HEK293 (cell line): ENCODE data around the gene VAV3.

Source experiments
- CTCF ChIA-PET: fragments of 350-600 bp; formaldehyde crosslinking; extraction: SDS; loops from one replicate; lab custom pipeline; 2021; ENCODE audit warnings: antibody characterized with exemption; lab: Yijun Ruan, JAX
- POLR2A ChIA-PET: fragments of 300-600 bp; formaldehyde crosslinking; extraction: SDS; loops from one replicate; lab custom pipeline; 2020; ENCODE audit warnings: antibody characterized with exemption, inconsistent platforms; lab: Yijun Ruan, JAX
- H3K27ac ChIP-seq: fragments of 200-500 bp; sonication (Bioruptor generic); 2 replicates; pipeline ENCODE4 v1.5.1; 2014; ENCODE audit warnings: low read depth, low read length, control low read depth, inconsistent platforms; ENCODE audit errors: extremely low read depth
- H3K36me3 ChIP-seq, 2 experiments: fragments of 200-500 bp in 1 of 2; sonication (Bioruptor generic) in 1 of 2; 1 replicate in 1 of 2; 2 replicates in 1 of 2; pipeline ENCODE4 v1.5.1; 2014 to 2017; ENCODE audit warnings: inconsistent platforms in 2 of 2, low read length in 2 of 2; ENCODE audit not compliant: control insufficient read depth in 2 of 2, insufficient read depth in 1 of 2
- H3K4me1 ChIP-seq: fragments of 200-500 bp; sonication (Bioruptor generic); 2 replicates; pipeline ENCODE4 v1.5.1; 2014; ENCODE audit warnings: mild to moderate bottlenecking, low read length, inconsistent platforms; ENCODE audit not compliant: control insufficient read depth, insufficient read depth
- H3K4me3 ChIP-seq: 2 replicates; pipeline ENCODE4 v1.5.1; 2011; ENCODE audit warnings: low read depth, mild to moderate bottlenecking, control low read depth, low read length, moderate library complexity
- H3K9me3 ChIP-seq: fragments of 200-500 bp; sonication (Bioruptor generic); 2 replicates; pipeline ENCODE4 v1.5.1; 2014; ENCODE audit warnings: low read depth, low read length, inconsistent platforms; ENCODE audit not compliant: control insufficient read depth, insufficient read depth
- EGR2 ChIP-seq: fragments of 450-650 bp; formaldehyde crosslinking; IDR thresholded peaks from 2 replicates; pipeline ENCODE4 v1.5.1; 2016; ENCODE audit warnings: low read depth, missing biosample characterization, missing genetic modification characterization
- GLIS1 ChIP-seq: fragments of 450-650 bp; formaldehyde crosslinking; IDR thresholded peaks from 2 replicates; pipeline ENCODE4 v1.5.1; 2016; ENCODE audit warnings: missing biosample characterization, missing genetic modification characterization
- GLIS2 ChIP-seq: fragments of 450-650 bp; formaldehyde crosslinking; IDR thresholded peaks from 2 replicates; pipeline ENCODE4 v1.5.1; 2016; ENCODE audit warnings: missing biosample characterization, missing genetic modification characterization
- PRDM6 ChIP-seq: fragments of 450-650 bp; formaldehyde crosslinking; IDR thresholded peaks from 2 replicates; pipeline ENCODE4 v1.5.1; 2017; ENCODE audit warnings: missing biosample characterization, missing genetic modification characterization
- REST ChIP-seq: fragments of 450-650 bp; formaldehyde crosslinking; IDR thresholded peaks from 2 replicates; pipeline ENCODE4 v1.5.1; 2016; ENCODE audit warnings: missing biosample characterization, missing genetic modification characterization
- SALL2 ChIP-seq: fragments of 450-650 bp; formaldehyde crosslinking; IDR thresholded peaks from 2 replicates; pipeline ENCODE4 v1.5.0; 2017; ENCODE audit warnings: missing biosample characterization, mild to moderate bottlenecking, missing genetic modification characterization, borderline replicate concordance
- SP7 ChIP-seq: fragments of 450-650 bp; formaldehyde crosslinking; IDR thresholded peaks from 2 replicates; pipeline ENCODE4 v1.5.1; 2016; ENCODE audit warnings: missing biosample characterization, missing genetic modification characterization
- ZBTB11 ChIP-seq: fragments of 450-650 bp; formaldehyde crosslinking; conservative IDR thresholded peaks from 2 replicates; pipeline ENCODE4 v1.5.1; 2016; ENCODE audit warnings: low read depth, missing biosample characterization, missing genetic modification characterization
- ZBTB6 ChIP-seq: fragments of 450-650 bp; formaldehyde crosslinking; IDR thresholded peaks from 2 replicates; pipeline ENCODE4 v1.5.1; 2017; ENCODE audit warnings: missing biosample characterization, missing genetic modification characterization
- ZFHX2 ChIP-seq: fragments of 450-650 bp; formaldehyde crosslinking; conservative IDR thresholded peaks from 2 replicates; pipeline ENCODE4 v1.5.1; 2016; ENCODE audit warnings: missing biosample characterization, missing genetic modification characterization
- ZNF341 ChIP-seq: fragments of 450-650 bp; formaldehyde crosslinking; IDR thresholded peaks from 2 replicates; pipeline ENCODE4; 2016; ENCODE audit warnings: low read depth, missing biosample characterization, missing genetic modification characterization
- ZNF398 ChIP-seq: fragments of 450-650 bp; formaldehyde crosslinking; IDR thresholded peaks from 2 replicates; pipeline ENCODE4 v1.5.1; 2017; ENCODE audit warnings: missing biosample characterization, missing genetic modification characterization
- ZNF404 ChIP-seq: fragments of 450-650 bp; formaldehyde crosslinking; IDR thresholded peaks from 2 replicates; pipeline ENCODE4 v1.5.1; 2017; ENCODE audit warnings: missing biosample characterization, missing genetic modification characterization
- ZNF530 ChIP-seq: fragments of 450-650 bp; formaldehyde crosslinking; IDR thresholded peaks from 2 replicates; pipeline ENCODE4 v1.5.1; 2016; ENCODE audit warnings: low read depth, missing biosample characterization, missing genetic modification characterization
- ZNF677 ChIP-seq: fragments of 450-650 bp; IDR thresholded peaks from 2 replicates; pipeline ENCODE4 v1.5.0; 2018; ENCODE audit warnings: missing biosample characterization, mild to moderate bottlenecking, missing genetic modification characterization, moderate library complexity

The VAV3 gene

GRCh38 chr1:107993920-107994319, 28.9 kb upstream of the VAV3 start:
- TF ChIP-seq ZNF341 (tag by site-specific recombination) (0 out of 2 replicates have a peak, but pooled peaks have one; percentile 27), GLIS2 (tag by site-specific recombination) (no peak), GLIS1 (tag by site-specific recombination) (peak; percentile 51; the same call in 1 of the 2 replicates), SP7 (peak; percentile 35; the same call in 1 of the 2 replicates)
- H3K9me3 ChIP-seq = no peaks in the 10 kb centered on the region
- POLR2A ChIA-PET = no interaction called here
- H3K4me3 ChIP-seq = no peak overlapping the region
- no peaks in the 10 kb centered on the region for H3K36me3 ChIP-seq
- no peaks in the 10 kb centered on the region for H3K4me1 ChIP-seq
- no peak overlapping the region for H3K27ac ChIP-seq
- CTCF ChIA-PET = no interaction called here

- POLR2A ChIA-PET = no interaction called here
- no peak overlapping the region for H3K4me3 ChIP-seq
- CTCF ChIA-PET = interaction anchor here (0.7 kb wide), 1 partner anchor 123 kb away, joined by 3 read pairs; no protein-coding TSS in a partner anchor
- no peak for TF ChIP-seq ZNF677 (tag by site-specific recombination)
- TF ChIP-seq ZNF530 (tag by site-specific recombination) = no peak
- peak; percentile 83 for TF ChIP-seq REST
- TF ChIP-seq ZNF404 (tag by site-specific recombination) = no peak
- H3K9me3 ChIP-seq = no peaks in the 10 kb centered on the region
- no peak overlapping the region for H3K27ac ChIP-seq
- no peaks in the 10 kb centered on the region for H3K36me3 ChIP-seq
- no peaks in the 10 kb centered on the region for H3K4me1 ChIP-seq
These were observed 27.4 kb upstream of the VAV3 start for GRCh38 chr1:107992347-107992746.

- CTCF ChIA-PET = no interaction called here
- TF ChIP-seq EGR2 = peak; percentile 52
- TF ChIP-seq ZBTB6 = no peak
- TF ChIP-seq ZBTB11 (tag by site-specific recombination) = no peak
- peak; percentile 75 for TF ChIP-seq ZNF398 (tag by site-specific recombination)
- peak; percentile 69 for TF ChIP-seq ZFHX2 (tag by site-specific recombination)
- no peak for TF ChIP-seq PRDM6 (tag by site-specific recombination)
- TF ChIP-seq SALL2 = no peak
- no peak overlapping the region for H3K4me3 ChIP-seq
- H3K27ac ChIP-seq = no peak overlapping the region
- H3K4me1 ChIP-seq = no peaks in the 10 kb centered on the region
- POLR2A ChIA-PET = no interaction called here
- no peaks in the 10 kb centered on the region for H3K36me3 ChIP-seq
- no peaks in the 10 kb centered on the region for H3K9me3 ChIP-seq
These were observed 26.5 kb upstream of the VAV3 start for GRCh38 chr1:107991371-107992066.
